Keratinocyte (primary cell): Measurements from ENCODE around the gene FAM20B. TPM values are rescaled to one million over a fixed set of nuclear protein-coding genes. Genes with fewer than 3 reads are reported as not detected.

Experiments used
- DNase-seq: peaks from one replicate; pipeline ENCODE4 v3.0.0-alpha.2; 2011; ENCODE audit warnings: low read depth, missing footprints, low spot score
- FAIRE-seq: peaks from 2 replicates; lab custom pipeline; 2011; peaks lifted over from hg19 to GRCh38; lab: Jason Lieb, UNC
- H2AFZ ChIP-seq: 2 replicates; pipeline ENCODE4 v1.6.0; 2012; ENCODE audit warnings: low read length, control low read depth, inconsistent platforms; ENCODE audit not compliant: control insufficient read depth
- H3K27ac ChIP-seq: 2 replicates; pipeline ENCODE4 v1.5.1; 2011; ENCODE audit warnings: low read length; ENCODE audit not compliant: control insufficient read depth, insufficient read depth
- H3K27me3 ChIP-seq: 3 replicates; pipeline ENCODE4 v1.6.0; 2011; ENCODE audit warnings: low read length; ENCODE audit not compliant: control insufficient read depth, insufficient read depth; ENCODE audit errors: extremely low read depth
- H3K36me3 ChIP-seq, 2 experiments: 2 replicates in 1 of 2; 3 replicates in 1 of 2; pipeline ENCODE4 v1.5.1; 2011; ENCODE audit warnings: low read length in 2 of 2, mild to moderate bottlenecking in 1 of 2; ENCODE audit not compliant: control insufficient read depth in 2 of 2, insufficient read depth in 2 of 2; ENCODE audit errors: extremely low read depth in 1 of 2
- H3K4me1 ChIP-seq: 3 replicates; pipeline ENCODE4 v1.5.1; 2011; ENCODE audit warnings: low read length; ENCODE audit not compliant: control insufficient read depth, insufficient read depth; ENCODE audit errors: extremely low read depth
- H3K4me2 ChIP-seq: 3 replicates; pipeline ENCODE4 v1.6.0; 2011; ENCODE audit warnings: low read depth, low read length; ENCODE audit not compliant: control insufficient read depth, insufficient read depth; ENCODE audit errors: extremely low read depth
- H3K4me3 ChIP-seq, 3 experiments: fragments of 200-600 bp in 1 of 3; sonication (generic) in 1 of 3; 2 replicates in 2 of 3; 3 replicates in 1 of 3; pipeline ENCODE4 v1.5.1; 2011 to 2016; ENCODE audit warnings: low read length in 3 of 3, mild to moderate bottlenecking in 3 of 3, control low read depth in 2 of 3, inconsistent platforms in 1 of 3, low read depth in 1 of 3, mixed read lengths in 1 of 3, mixed run types in 1 of 3, moderate library complexity in 1 of 3; ENCODE audit not compliant: control insufficient read depth in 2 of 3, insufficient read depth in 2 of 3; ENCODE audit errors: extremely low read depth in 1 of 3
- H3K79me2 ChIP-seq: 2 replicates; pipeline ENCODE4 v1.6.0; 2012; ENCODE audit warnings: low read length; ENCODE audit not compliant: control insufficient read depth, insufficient read depth
- H3K9ac ChIP-seq: 3 replicates; pipeline ENCODE4 v1.6.0; 2011; ENCODE audit warnings: low read length; ENCODE audit not compliant: control insufficient read depth, insufficient read depth; ENCODE audit errors: extremely low read depth
- H3K9me1 ChIP-seq: 3 replicates; pipeline ENCODE4 v1.6.0; 2011; ENCODE audit warnings: low read length; ENCODE audit not compliant: control insufficient read depth, insufficient read depth; ENCODE audit errors: extremely low read depth
- H3K9me3 ChIP-seq: 2 replicates; pipeline ENCODE4 v1.5.1; 2012; ENCODE audit warnings: low read depth, low read length; ENCODE audit not compliant: control insufficient read depth
- H4K20me1 ChIP-seq: 3 replicates; pipeline ENCODE4 v1.6.0; 2011; ENCODE audit warnings: low read length; ENCODE audit not compliant: control insufficient read depth, insufficient read depth; ENCODE audit errors: extremely low read depth
- CTCF ChIP-seq, 3 experiments: IDR thresholded peaks in 1 of 3; conservative IDR thresholded peaks in 1 of 3; optimal IDR thresholded peaks in 1 of 3; 2 replicates in 2 of 3; 3 replicates in 1 of 3; pipeline versions ENCODE3 to v1.5.1; 2011; ENCODE audit warnings: low read length in 3 of 3, mild to moderate bottlenecking in 3 of 3, moderate library complexity in 2 of 3, control low read depth in 1 of 3, inconsistent platforms in 1 of 3; ENCODE audit not compliant: insufficient read depth in 2 of 3; ENCODE audit errors: extremely low read depth in 1 of 3
- EZH2 ChIP-seq: IDR thresholded peaks from one replicate; pipeline ENCODE4 v1.6.1; 2012; ENCODE audit warnings: inconsistent platforms, mild to moderate bottlenecking, low read length, moderate library complexity
- dilution Hi-C: fragments of 300-500 bp; cut with MboI; formaldehyde crosslinking; loops from one replicate; pipeline ENCODE4 v1.7.0; 2020; ENCODE audit warnings: low sequenced_read_pairs; ENCODE audit not compliant: extremely low pct_ligation_motif_present
- polyA plus RNA-seq, 5 experiments: library from polyadenylated mRNA; depleted of rRNA in 3 of 5; stranded (reverse) in 3 of 5; stranded (forward) in 1 of 5; unstranded in 1 of 5; fragments of >200 nt; gene quantifications; 1 replicate in 1 of 5; 2 replicates in 3 of 5; 3 replicates in 1 of 5; pipeline versions ENCODE4 v1.2.1 to v1.2.3, GENCODE V29; 2011 to 2012; ENCODE audit warnings: missing spikeins in 2 of 5, low read depth in 1 of 5, low replicate concordance in 1 of 5

FAM20B gene
- polyA plus RNA-seq, 1 donor (not counting 4 experiments of a cell fraction or from before 2014, with no cell fraction given) = 20.1 TPM

DNA sequence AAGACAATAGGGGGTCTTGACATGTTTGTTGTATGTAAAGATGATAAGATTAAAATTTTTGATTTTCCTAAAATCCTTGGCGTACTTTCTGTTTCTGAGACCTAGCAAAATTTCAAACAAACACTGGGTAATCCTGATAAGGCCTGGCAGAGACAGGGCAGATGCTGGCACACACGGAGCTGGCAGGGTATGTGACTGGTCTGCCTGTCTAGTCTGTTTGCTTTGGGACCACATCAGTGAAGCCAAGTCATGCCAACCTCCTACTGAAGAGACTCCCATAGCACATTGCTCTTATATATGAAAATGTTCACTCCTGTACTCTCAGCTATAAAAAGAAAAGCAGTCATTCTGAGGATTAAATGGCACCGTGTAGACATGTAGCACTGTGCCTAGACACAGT is 70.2 kb downstream of the FAM20B start:
- dilution Hi-C loops = no loop called here
- H3K9me3 ChIP-seq = no peaks in the 10 kb centered on the region
- H3K79me2 ChIP-seq = peaks cover 1% of the 10 kb centered on the region
- H3K4me2 ChIP-seq = no peak overlapping the region
- H3K27ac ChIP-seq = no peak overlapping the region
- H3K27me3 ChIP-seq = no peaks in the 10 kb centered on the region
- FAIRE-seq (no peak), DNase-seq (no peak)
- TF ChIP-seq CTCF (optimal IDR thresholded peaks at IDR 0.05 in 1 of 3, IDR thresholded peaks at IDR 0.05 in 1 of 3, conservative IDR thresholded peaks at IDR 0.05 in 1 of 3; ENCODE audit: extremely low read depth in 1 of 3, insufficient read depth in 2 of 3, low read length in 3 of 3) (no peak), EZH2 (no peak)
- H3K4me1 ChIP-seq = no peaks in the 10 kb centered on the region
- H3K9me1 ChIP-seq = no peaks in the 10 kb centered on the region
- H3K36me3 ChIP-seq = peaks cover 58 to 62% of the 10 kb centered on the region in 2 experiments
- no peaks in the 10 kb centered on the region for H4K20me1 ChIP-seq
- no peak overlapping the region for H2AFZ ChIP-seq
- no peak overlapping the region for H3K4me3 ChIP-seq
- no peak overlapping the region for H3K9ac ChIP-seq

- dilution Hi-C loops = no loop called here
- Histone ChIP-seq H3K4me1 (no peaks in the 10 kb centered on the region), H4K20me1 (no peaks in the 10 kb centered on the region), H3K9me3 (no peaks in the 10 kb centered on the region), H3K79me2 (peaks cover 8% of the 10 kb centered on the region), H2AFZ (no peak overlapping the region), H3K9me1 (no peaks in the 10 kb centered on the region), H3K9ac (no peak overlapping the region), H3K4me2 (no peak overlapping the region), H3K36me3 (peaks cover 33 to 37% of the 10 kb centered on the region in 2 experiments), H3K4me3 (no peak overlapping the region), H3K27ac (no peak overlapping the region), H3K27me3 (no peaks in the 10 kb centered on the region)
- DNase-seq (no peak), FAIRE-seq (no peak)
- no peak for TF ChIP-seq EZH2
- TF ChIP-seq CTCF (optimal IDR thresholded peaks at IDR 0.05 in 1 of 3, IDR thresholded peaks at IDR 0.05 in 1 of 3, conservative IDR thresholded peaks at IDR 0.05 in 1 of 3; ENCODE audit: extremely low read depth in 1 of 3, insufficient read depth in 2 of 3, low read length in 3 of 3) = no peak
Observed at GRCh38 chr1:179099891-179100290, 74.2 kb downstream of the FAM20B start.
